NCI-H2227 treated with DMSO at 0.1 percent for 48 hours (cell line): ENCODE data around the gene RPL22.

Experiments used
- DNase-seq: peaks from one replicate; lab custom pipeline; 2025; lab: John Stamatoyannopoulos, UW

Gene RPL22

GRCh38 chr1:6199298-6200187, at the start of gene RPL22:
RPL22 (minus strand) TSS chr1:6199595; CDS start chr1:6199573, 22 bp downstream.
- peak; percentile 99 for DNase-seq

- no peak for DNase-seq
Measured at GRCh38 chr1:6248161-6248776, 48.9 kb upstream of the RPL22 start.

GRCh38 chr1:6247651-6248050, 48.3 kb upstream of the RPL22 start:
- no peak for DNase-seq

- DNase-seq: peak; percentile 88
Measured at GRCh38 chr1:6246497-6247467, 47.4 kb upstream of the RPL22 start.

- peak; percentile 93 for DNase-seq
Measured at GRCh38 chr1:6245869-6246496, 46.6 kb upstream of the RPL22 start.

GRCh38 chr1:6245086-6245868, 45.9 kb upstream of the RPL22 start:
- peak; percentile 92 for DNase-seq

GRCh38 chr1:6244401-6245049, 45.1 kb upstream of the RPL22 start:
- no peak for DNase-seq

GRCh38 chr1:6243993-6244392, 44.6 kb upstream of the RPL22 start, which contains the start of gene HES3:
HES3 (plus strand) TSS chr1:6244179; CDS start chr1:6244366, 187 bp downstream.
- DNase-seq: no peak

- no peak for DNase-seq
Measured at GRCh38 chr1:6243053-6243834, 43.8 kb upstream of the RPL22 start.

- peak; percentile 26 for DNase-seq
Measured at GRCh38 chr1:6241887-6242740, 42.7 kb upstream of the RPL22 start.

- DNase-seq: no peak
Measured at GRCh38 chr1:6241107-6241886, 41.9 kb upstream of the RPL22 start.

GRCh38 chr1:6239950-6240768, 40.8 kb upstream of the RPL22 start:
- DNase-seq: peak; percentile 49

GRCh38 chr1:6239213-6239752, 39.9 kb upstream of the RPL22 start:
- DNase-seq: no peak

- no peak for DNase-seq
Measured at GRCh38 chr1:6237093-6237492, 37.7 kb upstream of the RPL22 start.

GRCh38 chr1:6235296-6235677, 35.9 kb upstream of the RPL22 start:
- DNase-seq: no peak

- DNase-seq: no peak
Measured at GRCh38 chr1:6234502-6235295, 35.3 kb upstream of the RPL22 start.
